CD14-positive monocyte (primary cell): Measurements from ENCODE around the gene RXYLT1. TPM values are rescaled to one million over a fixed set of nuclear protein-coding genes. Genes with fewer than 3 reads are reported as not detected.

ENCODE experiments used
- DNase-seq, 3 donors: peaks; one replicate each; pipeline ENCODE4 v3.0.0-alpha.2; 2011 to 2022
- H2AFZ ChIP-seq: 2 replicates; pipeline ENCODE4 v1.6.0; 2012; ENCODE audit warnings: mild to moderate bottlenecking, low read depth, low read length, inconsistent platforms; ENCODE audit not compliant: insufficient read depth, poor library complexity, severe bottlenecking
- H3K27ac ChIP-seq, 2 donors: 1 replicate in 1 of 2; 2 replicates in 1 of 2; pipeline ENCODE4 v1.5.1; 2012 to 2013; ENCODE audit warnings: low read length in 2 of 2, control low read depth in 1 of 2, inconsistent platforms in 1 of 2, low read depth in 1 of 2, mild to moderate bottlenecking in 1 of 2
- H3K27me3 ChIP-seq, 2 donors: one replicate each; pipeline versions ENCODE4 v1.6.0 to v1.6.1; 2011 to 2013; ENCODE audit warnings: low read length in 2 of 2; ENCODE audit not compliant: control insufficient read depth in 2 of 2, insufficient read depth in 2 of 2
- H3K36me3 ChIP-seq, 2 donors: replicated peaks in 1 of 2; 1 replicate in 1 of 2; 2 replicates in 1 of 2; pipeline versions ENCODE4 v1.5.1 to v1.6.1; 2012 to 2013; ENCODE audit warnings: low read length in 2 of 2, control low read depth in 1 of 2, inconsistent platforms in 1 of 2, mild to moderate bottlenecking in 1 of 2; ENCODE audit not compliant: insufficient read depth in 2 of 2, control insufficient read depth in 1 of 2
- H3K4me1 ChIP-seq, 2 donors: 1 replicate in 1 of 2; 2 replicates in 1 of 2; pipeline versions ENCODE4 v1.5.1 to v1.6.1; 2012 to 2013; ENCODE audit warnings: low read length in 2 of 2, control low read depth in 1 of 2, inconsistent platforms in 1 of 2, mild to moderate bottlenecking in 1 of 2, moderate library complexity in 1 of 2; ENCODE audit not compliant: insufficient read depth in 2 of 2, control insufficient read depth in 1 of 2
- H3K4me2 ChIP-seq: replicated peaks from 2 replicates; pipeline ENCODE3; 2012; ENCODE audit warnings: low read length, moderate library complexity, mild to moderate bottlenecking; ENCODE audit not compliant: poor library complexity, severe bottlenecking; ENCODE audit errors: extremely low read depth
- H3K4me3 ChIP-seq, 3 experiments: fragments of 200-600 bp in 1 of 3; sonication (generic) in 1 of 3; replicated peaks in 1 of 3; 1 replicate in 2 of 3; 2 replicates in 1 of 3; pipeline ENCODE4 v1.5.1; 2011 to 2013; ENCODE audit warnings: low read length in 3 of 3, mild to moderate bottlenecking in 3 of 3, control low read depth in 2 of 3, low read depth in 2 of 3, inconsistent platforms in 1 of 3, moderate library complexity in 1 of 3
- H3K79me2 ChIP-seq: 2 replicates; pipeline ENCODE4 v1.6.0; 2012; ENCODE audit warnings: mild to moderate bottlenecking, control low read depth, inconsistent platforms, low read length, moderate library complexity; ENCODE audit not compliant: insufficient read depth
- H3K9ac ChIP-seq: 2 replicates; pipeline ENCODE4 v1.6.0; 2017; ENCODE audit warnings: low read length, mild to moderate bottlenecking; ENCODE audit not compliant: insufficient read depth, poor library complexity, severe bottlenecking
- H3K9me3 ChIP-seq, 2 donors: replicated peaks in 1 of 2; 1 replicate in 1 of 2; 2 replicates in 1 of 2; pipeline versions ENCODE4 v1.5.1 to v1.6.1; 2012 to 2013; ENCODE audit warnings: low read length in 2 of 2, control low read depth in 1 of 2; ENCODE audit not compliant: control insufficient read depth in 1 of 2, insufficient read depth in 1 of 2
- H4K20me1 ChIP-seq: 2 replicates; pipeline ENCODE4 v1.6.0; 2012; ENCODE audit warnings: mild to moderate bottlenecking, low read length, control low read depth, moderate library complexity; ENCODE audit not compliant: insufficient read depth
- H3K27ac Mint-ChIP-seq, 7 donors: one replicate each; pipeline ENCODE4 v1.8.0; 2020; ENCODE audit warnings: mild to moderate bottlenecking in 7 of 7, mixed read lengths in 7 of 7, moderate library complexity in 6 of 7, inconsistent platforms in 2 of 7
- H3K27me3 Mint-ChIP-seq, 3 donors: one replicate each; pipeline ENCODE4 v1.8.0; 2021 to 2022; ENCODE audit warnings: low read depth in 3 of 3, mild to moderate bottlenecking in 3 of 3, mixed read lengths in 3 of 3, moderate library complexity in 3 of 3, inconsistent platforms in 1 of 3
- H3K36me3 Mint-ChIP-seq, 2 donors: one replicate each; pipeline ENCODE4 v1.8.0; 2020; ENCODE audit warnings: mixed read lengths in 2 of 2, inconsistent platforms in 1 of 2, mild to moderate bottlenecking in 1 of 2
- H3K4me1 Mint-ChIP-seq: one replicate; pipeline ENCODE4 v1.8.0; 2020; ENCODE audit warnings: mild to moderate bottlenecking, mixed read lengths
- H3K4me3 Mint-ChIP-seq, 2 donors: one replicate each; pipeline ENCODE4 v1.8.0; 2020; ENCODE audit warnings: mild to moderate bottlenecking in 2 of 2, mixed read lengths in 2 of 2, moderate library complexity in 1 of 2
- H3K9me3 Mint-ChIP-seq, 7 donors: one replicate each; pipeline ENCODE4 v1.8.0; 2020 to 2022; ENCODE audit warnings: mixed read lengths in 7 of 7, mild to moderate bottlenecking in 6 of 7, moderate library complexity in 6 of 7, inconsistent platforms in 2 of 7
- WGBS: methylation state at CpG from one replicate; pipeline ENCODE4 v1.1.5; 2013; ENCODE audit warnings: missing lambda C conversion rate; ENCODE audit not compliant: insufficient coverage; 5-methylcytosine and 5-hydroxymethylcytosine counted together
- intact Hi-C, 2 donors: fragments of 100-400 bp; cut with micrococcal nuclease; formaldehyde crosslinking; loops; one replicate each; pipeline versions ENCODE4 v1.15.0 to v1.15.1; 2023
- polyA plus RNA-seq, 3 donors: library from polyadenylated mRNA; depleted of rRNA in 1 of 3; unstranded in 2 of 3; stranded (reverse) in 1 of 3; fragments of 300-500 nt in 2 of 3; fragments of >200 nt in 1 of 3; fragmentation: Illumina TruSeq in 2 of 3; gene quantifications; 1 replicate in 2 of 3; 2 replicates in 1 of 3; pipeline ENCODE4 v1.2.3, GENCODE V29; 2012 to 2021
- TF ChIP-seq, protein P1 (sequence below): fragments of 200-600 bp; IDR thresholded peaks from one replicate; pipeline ENCODE4 v1.8.0; 2022; ENCODE audit warnings: antibody characterized with exemption, mild to moderate bottlenecking

The RXYLT1 gene
- polyA plus RNA-seq, 3 donors, result 4.3 to 6.5 (median 6.5) TPM

DNA sequence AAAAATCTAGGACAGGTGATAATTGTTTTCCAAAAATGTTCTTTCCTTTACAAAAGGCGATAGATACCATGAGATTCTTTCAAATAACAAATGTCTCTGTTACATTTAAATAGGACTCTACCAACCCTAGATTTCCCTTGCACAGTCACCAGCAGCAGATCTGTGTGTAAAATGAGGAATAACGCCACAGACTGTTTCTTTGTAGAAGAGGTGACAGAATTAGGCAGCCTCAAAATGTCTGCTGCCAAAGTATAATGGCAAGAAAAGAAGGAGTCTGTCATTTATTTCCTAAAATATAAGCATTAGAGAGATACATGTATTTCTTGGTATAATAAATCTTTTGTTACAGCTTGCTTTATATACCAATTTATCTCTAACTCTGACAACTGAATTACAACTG, 56.3 kb downstream of the RXYLT1 start:
- Histone ChIP-seq H3K9me3 (no peaks in the 10 kb centered on the region), H3K36me3 (no peaks in the 10 kb centered on the region), H3K27ac (no peak overlapping the region), H3K4me2 (no peak overlapping the region), H3K79me2 (no peaks in the 10 kb centered on the region), H2AFZ (no peak overlapping the region), H3K4me1 (no peaks in the 10 kb centered on the region), H3K4me3 (no peak overlapping the region), H4K20me1 (no peaks in the 10 kb centered on the region), H3K9ac (no peak overlapping the region), H3K27me3 (no peaks in the 10 kb centered on the region)
- peaks cover 6 to 11% (median 9%) of the 10 kb centered on the region in 3 donors for H3K27me3 Mint-ChIP-seq
- intact Hi-C loops, result no loop called here
- H3K27ac Mint-ChIP-seq, result no peak overlapping the region
- TF ChIP-seq, protein P1, sequence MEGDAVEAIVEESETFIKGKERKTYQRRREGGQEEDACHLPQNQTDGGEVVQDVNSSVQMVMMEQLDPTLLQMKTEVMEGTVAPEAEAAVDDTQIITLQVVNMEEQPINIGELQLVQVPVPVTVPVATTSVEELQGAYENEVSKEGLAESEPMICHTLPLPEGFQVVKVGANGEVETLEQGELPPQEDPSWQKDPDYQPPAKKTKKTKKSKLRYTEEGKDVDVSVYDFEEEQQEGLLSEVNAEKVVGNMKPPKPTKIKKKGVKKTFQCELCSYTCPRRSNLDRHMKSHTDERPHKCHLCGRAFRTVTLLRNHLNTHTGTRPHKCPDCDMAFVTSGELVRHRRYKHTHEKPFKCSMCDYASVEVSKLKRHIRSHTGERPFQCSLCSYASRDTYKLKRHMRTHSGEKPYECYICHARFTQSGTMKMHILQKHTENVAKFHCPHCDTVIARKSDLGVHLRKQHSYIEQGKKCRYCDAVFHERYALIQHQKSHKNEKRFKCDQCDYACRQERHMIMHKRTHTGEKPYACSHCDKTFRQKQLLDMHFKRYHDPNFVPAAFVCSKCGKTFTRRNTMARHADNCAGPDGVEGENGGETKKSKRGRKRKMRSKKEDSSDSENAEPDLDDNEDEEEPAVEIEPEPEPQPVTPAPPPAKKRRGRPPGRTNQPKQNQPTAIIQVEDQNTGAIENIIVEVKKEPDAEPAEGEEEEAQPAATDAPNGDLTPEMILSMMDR, result no peak
- no peak for DNase-seq
- no peak overlapping the region for H3K4me3 Mint-ChIP-seq
- no peaks in the 10 kb centered on the region for H3K9me3 Mint-ChIP-seq
- no peaks in the 10 kb centered on the region for H3K36me3 Mint-ChIP-seq
- no CpG with 5 or more reads among the region's 2 CpGs for WGBS
- no peaks in the 10 kb centered on the region for H3K4me1 Mint-ChIP-seq

DNA sequence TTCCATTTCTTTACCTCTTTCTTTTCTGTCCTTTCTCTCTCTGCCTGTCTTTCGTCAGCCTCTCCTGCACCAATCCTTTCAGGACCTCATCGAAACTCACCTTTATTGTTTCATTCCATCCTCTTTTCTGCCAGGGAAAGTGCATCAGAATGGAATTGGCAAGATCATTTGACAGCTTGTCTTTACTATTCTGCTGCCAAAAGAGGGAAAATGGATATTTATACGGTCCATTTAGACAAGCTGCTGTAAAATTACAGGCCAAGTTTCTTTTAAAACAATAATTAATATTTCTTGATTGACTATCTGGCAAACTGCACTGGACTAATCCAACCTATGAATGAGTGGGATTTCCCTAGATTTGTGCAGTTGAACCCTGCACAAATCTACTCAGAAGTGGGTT, 57.2 kb downstream of the RXYLT1 start:
- peaks cover 6 to 10% (median 9%) of the 10 kb centered on the region in 3 donors for H3K27me3 Mint-ChIP-seq
- Histone ChIP-seq H3K79me2 (no peaks in the 10 kb centered on the region), H3K9ac (no peak overlapping the region), H3K4me1 (no peaks in the 10 kb centered on the region), H3K9me3 (no peaks in the 10 kb centered on the region), H2AFZ (no peak overlapping the region), H3K4me3 (no peak overlapping the region), H3K36me3 (no peaks in the 10 kb centered on the region), H3K4me2 (no peak overlapping the region), H4K20me1 (no peaks in the 10 kb centered on the region), H3K27me3 (no peaks in the 10 kb centered on the region), H3K27ac (no peak overlapping the region)
- intact Hi-C loops, result no loop called here
- H3K36me3 Mint-ChIP-seq, result no peaks in the 10 kb centered on the region
- no peak overlapping the region for H3K4me3 Mint-ChIP-seq
- no peak for DNase-seq
- no peaks in the 10 kb centered on the region for H3K9me3 Mint-ChIP-seq
- TF ChIP-seq, protein P1, result no peak
- WGBS, result no CpG with 5 or more reads among the region's 3 CpGs
- no peaks in the 10 kb centered on the region for H3K4me1 Mint-ChIP-seq
- no peak overlapping the region for H3K27ac Mint-ChIP-seq
